Testis (tissue), 3 donors: ENCODE measurements around the gene SLC35G2. TPM values are rescaled to one million over a fixed set of nuclear protein-coding genes. Genes with fewer than 3 reads are reported as not detected.

Experiments
- DNase-seq: peaks from one replicate; pipeline ENCODE4 v3.0.0-alpha.2; 2019
- H3K27ac ChIP-seq, 2 donors: fragments of 200-600 bp; sonication (generic); one replicate each; pipeline ENCODE4 v1.5.1; 2019
- H3K27me3 ChIP-seq: fragments of 200-600 bp; sonication (generic); one replicate; pipeline ENCODE4 v1.5.1; 2019
- H3K36me3 ChIP-seq: fragments of 200-600 bp; sonication (generic); one replicate; pipeline ENCODE4 v1.5.1; 2017; ENCODE audit warnings: low read depth; ENCODE audit errors: missing control alignments
- H3K4me1 ChIP-seq: fragments of 200-600 bp; sonication (generic); one replicate; pipeline ENCODE4 v1.5.1; 2019
- H3K4me3 ChIP-seq, 2 donors: fragments of 200-600 bp; sonication (generic); one replicate each; pipeline ENCODE4 v1.5.1; 2017 to 2019
- H3K9me3 ChIP-seq: fragments of 200-600 bp; sonication (generic); one replicate; pipeline ENCODE4 v1.5.1; 2017
- CTCF ChIP-seq, 3 experiments: fragments of 450-650 bp in 2 of 3; fragments of 200-600 bp in 1 of 3; sonication (generic) in 1 of 3; IDR thresholded peaks; one replicate each; pipeline ENCODE4 v1.5.1; 2016 to 2019; ENCODE audit warnings: antibody characterized with exemption in 3 of 3, mild to moderate bottlenecking in 2 of 3, moderate library complexity in 1 of 3
- POLR2A ChIP-seq: fragments of 450-650 bp; IDR thresholded peaks from one replicate; pipeline ENCODE4 v1.6.1; 2017; ENCODE audit warnings: antibody characterized with exemption, mild to moderate bottlenecking, moderate library complexity
- WGBS, 2 donors: methylation state at CpG; one replicate each; pipeline ENCODE4 v1.1.5; 2018; 5-methylcytosine and 5-hydroxymethylcytosine counted together
- intact Hi-C: fragments of 100-400 bp; cut with DNase I; formaldehyde crosslinking; loops from one replicate; pipeline ENCODE4 v1.15.1; 2023; ENCODE audit warnings: low total_unique reads
- polyA plus RNA-seq: library from polyadenylated mRNA; stranded (reverse); fragments of 350-450 nt; fragmentation: Illumina TruSeq; extraction: RNeasy Lipid Tissue Mini Kit (QIAGEN cat#74804); gene quantifications from one replicate; pipeline ENCODE4 v1.2.3, GENCODE V29; 2014; ENCODE audit warnings: low read depth, low replicate concordance; ENCODE audit not compliant: insufficient read depth
- total RNA-seq, 2 donors: library from RNA; depleted of rRNA; stranded (reverse); fragments of >200 nt; gene quantifications; one replicate each; pipeline ENCODE4 v1.2.3, GENCODE V29; 2016

The SLC35G2 gene
- total and polyA plus RNA-seq, 3 donors from 2014 or later, result 21.1 to 22.4 (median 22.1) TPM

GRCh38 chr3:136831461-136831860 is 12.5 kb downstream of the SLC35G2 start:
- H3K9me3 ChIP-seq, result no peaks in the 10 kb centered on the region
- WGBS, 2 donors, result 50 to 75% methylated on average over 1 of the region's 1 CpG
- TF ChIP-seq POLR2A, result no peak
- no peak for TF ChIP-seq CTCF (IDR thresholded peaks at IDR 0.05)
- H3K36me3 ChIP-seq, result no peaks in the 10 kb centered on the region
- intact Hi-C loops, result no loop called here
- no peaks in the 10 kb centered on the region for H3K27me3 ChIP-seq
- no peak overlapping the region for H3K4me3 ChIP-seq
- H3K27ac ChIP-seq, result peak overlapping the region; percentile 3 to 42
- DNase-seq, result peak; percentile 75
- peaks cover 10% of the 10 kb centered on the region for H3K4me1 ChIP-seq

DNA sequence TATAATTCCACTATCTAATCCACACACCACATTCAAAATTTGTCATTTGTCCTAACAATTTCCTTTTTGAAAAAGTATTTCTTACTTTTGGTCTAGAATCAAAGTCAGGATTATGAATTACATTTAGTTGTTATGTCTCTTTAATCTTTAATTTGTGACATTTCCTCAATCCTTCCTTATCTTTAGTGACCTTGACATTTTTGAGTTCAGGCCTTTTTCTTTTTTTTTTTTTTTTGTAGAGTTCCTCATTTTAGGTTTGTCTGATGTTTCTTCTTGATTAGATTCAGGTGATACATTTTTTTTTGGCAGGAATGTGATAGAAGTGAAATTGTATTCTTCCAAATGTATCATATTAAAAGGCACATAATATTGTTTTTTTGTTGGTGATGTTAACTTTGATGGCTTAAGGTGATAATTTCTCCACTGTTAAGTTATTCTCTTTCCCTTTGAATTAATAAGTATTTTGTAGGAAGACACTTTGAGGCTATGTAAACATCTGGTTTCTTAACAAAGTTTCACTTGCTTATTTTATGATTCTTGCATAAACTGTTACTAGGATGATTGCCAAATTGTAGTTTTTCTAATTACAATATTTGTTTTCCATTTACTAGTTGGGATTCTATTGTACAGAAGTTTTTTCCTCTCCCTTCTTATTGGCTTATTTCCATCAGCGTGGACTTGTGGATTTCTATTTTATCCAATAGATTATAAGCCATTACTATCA is 16.3 kb downstream of the SLC35G2 start:
- Histone ChIP-seq H3K9me3 (no peaks in the 10 kb centered on the region), H3K36me3 (no peaks in the 10 kb centered on the region), H3K27me3 (no peaks in the 10 kb centered on the region), H3K4me1 (peaks cover 10% of the 10 kb centered on the region), H3K27ac (no peak overlapping the region), H3K4me3 (no peak overlapping the region)
- WGBS, 2 donors, result 50 to 76% methylated on average over 1 of the region's 1 CpG
- TF ChIP-seq POLR2A (no peak), CTCF (IDR thresholded peaks at IDR 0.05) (no peak)
- DNase-seq, result no peak
- intact Hi-C loops, result no loop called here

DNA sequence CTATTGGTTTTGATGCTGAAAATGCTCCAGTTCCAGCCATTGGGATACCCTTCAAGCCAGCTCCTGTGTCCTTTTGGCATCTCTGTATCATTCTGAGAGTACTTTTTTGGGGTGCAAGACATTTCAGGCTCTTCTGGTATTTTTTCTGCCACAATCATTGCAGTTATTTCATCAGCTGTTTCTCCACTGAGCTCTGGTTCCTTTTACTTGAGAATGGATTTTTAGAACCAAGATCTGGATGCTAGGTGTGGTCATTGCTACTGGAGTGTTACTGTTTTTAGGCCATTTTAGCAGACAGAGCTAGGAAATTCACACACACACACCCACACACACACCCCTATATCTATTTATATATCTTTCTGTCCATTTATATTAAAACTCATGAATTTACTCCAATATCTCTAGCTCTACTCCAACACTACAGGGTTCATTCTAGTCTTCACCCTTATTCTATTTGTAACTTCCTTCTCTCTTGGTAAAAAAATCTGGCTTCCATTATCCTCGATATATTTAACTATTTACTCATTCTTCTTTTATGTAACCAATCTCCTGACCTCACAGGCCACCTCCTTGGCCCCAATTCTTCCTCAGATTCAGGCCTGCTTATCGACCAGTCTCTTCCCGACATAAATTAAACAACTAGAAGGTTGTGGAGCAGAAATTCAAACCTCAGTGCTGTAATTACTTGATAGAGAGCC is 17.0 kb downstream of the SLC35G2 start:
- WGBS, 2 donors, result 49 to 71% methylated on average over 2 to 3 of the region's 3 CpGs
- Histone ChIP-seq H3K9me3 (no peaks in the 10 kb centered on the region), H3K27ac (no peak overlapping the region), H3K36me3 (no peaks in the 10 kb centered on the region), H3K4me3 (no peak overlapping the region), H3K27me3 (no peaks in the 10 kb centered on the region), H3K4me1 (peaks cover 10% of the 10 kb centered on the region)
- TF ChIP-seq CTCF (IDR thresholded peaks at IDR 0.05) (no peak), POLR2A (no peak)
- intact Hi-C loops, result no loop called here
- DNase-seq, result no peak

GRCh38 chr3:136836511-136837156 is 17.7 kb downstream of the SLC35G2 start:
- H3K4me1 ChIP-seq, result peaks cover 10% of the 10 kb centered on the region
- no peak overlapping the region for H3K27ac ChIP-seq
- no peak for DNase-seq

More at GRCh38 chr3:136836511-136837156, 17.7 kb downstream of the SLC35G2 start:
- H3K27me3 ChIP-seq, result no peaks in the 10 kb centered on the region
- TF ChIP-seq POLR2A (no peak), CTCF (IDR thresholded peaks at IDR 0.05) (no peak)
- no peaks in the 10 kb centered on the region for H3K36me3 ChIP-seq
- no peaks in the 10 kb centered on the region for H3K9me3 ChIP-seq
- no peak overlapping the region for H3K4me3 ChIP-seq
- intact Hi-C loops, result no loop called here
